ENCODE data around the gene SHISA4.
A peak's percentile ranks its signal among the peaks of the same experiment; 100 is the strongest.
"Not testable (repeated sequence)": the region's sequence is repeated elsewhere in the genome, so short reads cannot be mapped to it uniquely, and the experiment has no call there.

SHISA4 gene, protein sequence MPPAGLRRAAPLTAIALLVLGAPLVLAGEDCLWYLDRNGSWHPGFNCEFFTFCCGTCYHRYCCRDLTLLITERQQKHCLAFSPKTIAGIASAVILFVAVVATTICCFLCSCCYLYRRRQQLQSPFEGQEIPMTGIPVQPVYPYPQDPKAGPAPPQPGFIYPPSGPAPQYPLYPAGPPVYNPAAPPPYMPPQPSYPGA

GRCh38 chr1:201888282-201889089, at the start of gene SHISA4:
SHISA4 (plus strand) TSS chr1:201888898; CDS start chr1:201888995, 97 bp downstream.
- peak within 1 kb of the TSS; percentile 71 for H3K4me3 ChIP-seq (replicated peaks; ENCODE audit: low read depth, low read length)
- TF ChIP-seq, protein P1, sequence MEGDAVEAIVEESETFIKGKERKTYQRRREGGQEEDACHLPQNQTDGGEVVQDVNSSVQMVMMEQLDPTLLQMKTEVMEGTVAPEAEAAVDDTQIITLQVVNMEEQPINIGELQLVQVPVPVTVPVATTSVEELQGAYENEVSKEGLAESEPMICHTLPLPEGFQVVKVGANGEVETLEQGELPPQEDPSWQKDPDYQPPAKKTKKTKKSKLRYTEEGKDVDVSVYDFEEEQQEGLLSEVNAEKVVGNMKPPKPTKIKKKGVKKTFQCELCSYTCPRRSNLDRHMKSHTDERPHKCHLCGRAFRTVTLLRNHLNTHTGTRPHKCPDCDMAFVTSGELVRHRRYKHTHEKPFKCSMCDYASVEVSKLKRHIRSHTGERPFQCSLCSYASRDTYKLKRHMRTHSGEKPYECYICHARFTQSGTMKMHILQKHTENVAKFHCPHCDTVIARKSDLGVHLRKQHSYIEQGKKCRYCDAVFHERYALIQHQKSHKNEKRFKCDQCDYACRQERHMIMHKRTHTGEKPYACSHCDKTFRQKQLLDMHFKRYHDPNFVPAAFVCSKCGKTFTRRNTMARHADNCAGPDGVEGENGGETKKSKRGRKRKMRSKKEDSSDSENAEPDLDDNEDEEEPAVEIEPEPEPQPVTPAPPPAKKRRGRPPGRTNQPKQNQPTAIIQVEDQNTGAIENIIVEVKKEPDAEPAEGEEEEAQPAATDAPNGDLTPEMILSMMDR (IDR thresholded peaks at IDR 0.05; ENCODE audit: low read length, missing control alignments), result no peak
- peak; percentile 49 for DNase-seq (ENCODE audit: low read depth)

- not testable (repeated sequence) for H3K4me3 ChIP-seq (replicated peaks; ENCODE audit: low read depth, low read length); DNase-seq (ENCODE audit: low read depth)
Measured at GRCh38 chr1:201839089-201839488, 49.6 kb upstream of the SHISA4 start.

- H3K4me3 ChIP-seq (replicated peaks; ENCODE audit: low read depth, low read length), result no peak overlapping the region
- DNase-seq (ENCODE audit: low read depth), result no peak
- TF ChIP-seq, protein P1 (IDR thresholded peaks at IDR 0.05; ENCODE audit: low read length, missing control alignments), result no peak
Measured at GRCh38 chr1:201840055-201840454, 48.6 kb upstream of the SHISA4 start.

DNA sequence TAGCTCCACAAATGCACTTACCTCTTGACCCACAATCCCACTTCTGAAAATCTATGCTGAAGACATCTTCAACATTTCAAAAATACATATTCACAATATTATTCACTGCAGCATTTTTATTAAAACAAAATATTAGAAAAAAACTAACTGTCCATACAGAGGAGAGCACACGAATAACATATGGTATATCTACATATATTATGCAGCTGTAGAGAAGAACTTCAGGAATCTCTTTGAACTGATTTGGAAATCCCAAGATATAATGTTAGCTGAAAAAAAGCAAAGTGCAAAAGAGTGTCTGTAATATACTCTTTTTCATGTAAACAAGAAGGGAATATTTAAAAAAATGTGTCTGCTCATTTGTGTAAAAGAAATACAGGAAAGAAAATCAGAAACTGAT, 48.2 kb upstream of the SHISA4 start:
- no peak overlapping the region for H3K4me3 ChIP-seq (replicated peaks; ENCODE audit: low read depth, low read length)
- DNase-seq (ENCODE audit: low read depth), result no peak
- TF ChIP-seq, protein P1 (IDR thresholded peaks at IDR 0.05; ENCODE audit: low read length, missing control alignments), result no peak

GRCh38 chr1:201841265-201841912, 47.3 kb upstream of the SHISA4 start:
- no peak overlapping the region for H3K4me3 ChIP-seq (replicated peaks; ENCODE audit: low read depth, low read length)
- no peak for DNase-seq (ENCODE audit: low read depth)
- TF ChIP-seq, protein P1 (IDR thresholded peaks at IDR 0.05; ENCODE audit: low read length, missing control alignments), result no peak

DNA sequence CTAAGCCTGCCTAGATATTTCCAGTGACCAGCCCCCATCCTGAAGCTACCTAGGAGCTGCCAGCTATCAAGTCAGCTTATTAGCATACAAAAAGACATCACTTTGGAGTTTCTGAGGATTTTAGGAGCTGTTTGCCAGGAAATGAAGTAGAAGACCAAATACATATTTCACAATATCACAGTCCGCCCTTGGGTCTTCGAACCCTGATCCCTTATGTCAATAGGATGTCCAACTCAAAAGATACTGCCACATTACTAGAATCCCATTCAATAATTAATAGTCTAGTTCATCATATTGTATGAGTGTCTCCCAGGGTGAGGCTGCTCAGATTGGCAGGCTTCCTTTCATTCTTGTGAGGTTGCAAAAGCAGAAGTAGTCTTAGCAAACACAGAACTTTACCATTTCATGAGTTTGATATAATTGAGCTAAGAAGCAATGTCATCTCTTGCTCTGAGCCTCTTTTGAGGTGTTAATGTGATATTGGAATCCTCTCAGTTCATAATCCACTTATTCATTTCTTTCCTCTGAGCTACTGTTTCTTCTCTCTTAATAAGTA, 46.1 kb upstream of the SHISA4 start:
- H3K4me3 ChIP-seq (replicated peaks; ENCODE audit: low read depth, low read length), result no peak overlapping the region
- TF ChIP-seq, protein P1 (IDR thresholded peaks at IDR 0.05; ENCODE audit: low read length, missing control alignments), result no peak
- DNase-seq (ENCODE audit: low read depth), result no peak

All from fibroblast of pulmonary artery (primary cell).